Lung (tissue), 12 donors: ENCODE results near the gene SMIM41. TPM values are rescaled to one million over a fixed set of nuclear protein-coding genes. Genes with fewer than 3 reads are reported as not detected.

ENCODE experiments used
- ATAC-seq: fragments of 200-7000 bp; cut with Tn5 transposase; one replicate; pipeline ENCODE4 v1.9.1; 2020; ENCODE audit warnings: moderate number of reproducible peaks; ENCODE audit not compliant: insufficient read depth, low FRiP score
- DNase-seq, 3 donors: peaks; one replicate each; pipeline ENCODE4 v3.0.0-alpha.2; 2013 to 2017
- H3K27ac ChIP-seq, 2 donors: one replicate each; pipeline ENCODE4 v1.5.1; 2013; ENCODE audit warnings: mild to moderate bottlenecking in 2 of 2, moderate library complexity in 2 of 2, control low read depth in 1 of 2, inconsistent platforms in 1 of 2, low read depth in 1 of 2, low read length in 1 of 2
- H3K27me3 ChIP-seq, 3 donors: one replicate each; pipeline ENCODE4 v1.5.1; 2013; ENCODE audit warnings: low read length in 2 of 3; ENCODE audit not compliant: control insufficient read depth in 3 of 3, insufficient read depth in 3 of 3
- H3K36me3 ChIP-seq, 4 donors: one replicate each; pipeline ENCODE4 v1.5.1; 2013; ENCODE audit warnings: low read length in 4 of 4, mild to moderate bottlenecking in 1 of 4, moderate library complexity in 1 of 4; ENCODE audit not compliant: control insufficient read depth in 4 of 4, insufficient read depth in 4 of 4
- H3K4me1 ChIP-seq, 5 donors: one replicate each; pipeline ENCODE4 v1.5.1; 2013; ENCODE audit warnings: low read length in 5 of 5, mild to moderate bottlenecking in 2 of 5, moderate library complexity in 1 of 5; ENCODE audit not compliant: control insufficient read depth in 5 of 5, insufficient read depth in 5 of 5
- H3K4me3 ChIP-seq: one replicate; pipeline ENCODE4 v1.5.1; 2013; ENCODE audit warnings: mild to moderate bottlenecking, control low read depth, moderate library complexity
- H3K9ac ChIP-seq, 2 donors: one replicate each; pipeline ENCODE4 v1.5.1; 2013; ENCODE audit warnings: low read length in 2 of 2, control low read depth in 1 of 2; ENCODE audit not compliant: insufficient read depth in 1 of 2
- H3K9me3 ChIP-seq, 4 donors: one replicate each; pipeline ENCODE4 v1.5.1; 2013; ENCODE audit warnings: low read length in 3 of 4, mild to moderate bottlenecking in 1 of 4, moderate library complexity in 1 of 4; ENCODE audit not compliant: control insufficient read depth in 4 of 4, insufficient read depth in 3 of 4
- CTCF ChIP-seq: IDR thresholded peaks from 2 replicates; pipeline ENCODE4 v1.5.1; 2012; ENCODE audit warnings: mild to moderate bottlenecking; ENCODE audit errors: control extremely low read depth, extremely low read depth
- WGBS, 2 donors: extraction: QIAGEN DNeasy Blood & Tissue Kit; methylation state at CpG; one replicate each; pipeline ENCODE4 v1.1.7; 2013; 5-methylcytosine and 5-hydroxymethylcytosine counted together
- polyA plus RNA-seq, 2 donors: library from polyadenylated mRNA; stranded (reverse); fragments of 200-250 nt; gene quantifications; one replicate each; pipeline ENCODE4 v1.2.1, GENCODE V29; 2013
- total RNA-seq, 2 donors: library from RNA; depleted of rRNA in 1 of 2; stranded (reverse); fragments of >200 nt in 1 of 2; gene quantifications; one replicate each; pipeline ENCODE4 v1.2.1, GENCODE V29; 2014 to 2021
- donor health status: control.
- donor health status: control.
- donor health status: Bipolar disorder and iron deficiency.
- donor health status: healthy.
- donor health status: DM: yes; HTN: yes; CAD: no.

SMIM41 gene
- total and polyA plus RNA-seq, 4 donors: 1.9 to 7.6 (median 4.3) TPM

- no peaks in the 10 kb centered on the region for H3K27me3 ChIP-seq
- no peak for TF ChIP-seq CTCF
- WGBS, 2 donors: 89 to 92% methylated on average over 9 of the region's 9 CpGs
- H3K9ac ChIP-seq: no peak overlapping the region
- no peak for DNase-seq
- no peak overlapping the region for H3K4me3 ChIP-seq
- peaks cover 0 to 37% (median 16%) of the 10 kb centered on the region in 5 donors for H3K4me1 ChIP-seq
- no peak for ATAC-seq
- H3K9me3 ChIP-seq: no peaks in the 10 kb centered on the region
- H3K27ac ChIP-seq: no peak overlapping the region
- H3K36me3 ChIP-seq: peaks cover 0 to 2% (median 1%) of the 10 kb centered on the region in 4 donors
These were observed 5.2 kb downstream of the SMIM41 start for GRCh38 chr12:52084491-52085231.

- 90 to 92% methylated on average over 6 of the region's 6 CpGs for WGBS, 2 donors
- no peaks in the 10 kb centered on the region for H3K27me3 ChIP-seq
- ATAC-seq (no peak), DNase-seq (no peak)
- TF ChIP-seq CTCF: no peak
- no peaks in the 10 kb centered on the region for H3K9me3 ChIP-seq
- peaks cover 0 to 26% (median 16%) of the 10 kb centered on the region in 5 donors for H3K4me1 ChIP-seq
- H3K9ac ChIP-seq: no peak overlapping the region
- no peak overlapping the region for H3K4me3 ChIP-seq
- no peak overlapping the region for H3K27ac ChIP-seq
- H3K36me3 ChIP-seq: peaks cover 0 to 2% (median 0%) of the 10 kb centered on the region in 4 donors
These were observed 6.2 kb downstream of the SMIM41 start for GRCh38 chr12:52085682-52086180.

DNA sequence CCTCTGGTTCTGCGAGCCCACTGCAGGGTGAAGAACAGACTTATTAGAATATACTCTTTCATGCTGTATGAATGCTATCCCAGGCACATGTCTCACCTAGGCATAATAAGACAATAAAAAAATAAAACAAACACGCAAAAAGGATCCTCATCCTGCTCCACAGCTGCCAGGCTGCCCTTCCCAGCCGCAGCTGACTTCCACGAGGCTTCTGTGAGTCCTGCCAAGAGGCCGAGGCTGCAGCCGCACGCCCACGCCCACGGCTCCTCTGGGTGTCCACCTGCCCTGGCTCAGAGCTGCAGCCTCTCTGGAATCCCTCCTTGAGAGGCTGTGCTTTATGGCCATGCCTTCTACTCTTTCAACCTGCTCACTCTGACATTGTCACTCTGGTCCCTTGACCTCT lies 6.9 kb downstream of the SMIM41 start:
- TF ChIP-seq CTCF: no peak
- DNase-seq: no peak
- H3K27ac ChIP-seq: no peak overlapping the region
- H3K9ac ChIP-seq: no peak overlapping the region
- H3K9me3 ChIP-seq: no peaks in the 10 kb centered on the region
- WGBS, 2 donors: 66 to 78% methylated on average over 9 of the region's 9 CpGs
- H3K4me3 ChIP-seq: no peak overlapping the region
- H3K36me3 ChIP-seq: peaks cover 0 to 2% (median 0%) of the 10 kb centered on the region in 4 donors
- no peak for ATAC-seq
- peaks cover 0 to 20% (median 15%) of the 10 kb centered on the region in 5 donors for H3K4me1 ChIP-seq
- peaks cover 0 to 2% (median 0%) of the 10 kb centered on the region in 3 donors for H3K27me3 ChIP-seq
